Measurements from ENCODE around the gene CAPZA1. TPM values are rescaled to one million over a fixed set of nuclear protein-coding genes. Genes with fewer than 3 reads are reported as not detected.

Gene CAPZA1
- total and polyA plus RNA-seq, 10 of the 15 experiments (the other 5 are each of a cell fraction or from before 2014, with no cell fraction given): 187 to 886 (median 278) TPM

DNA sequence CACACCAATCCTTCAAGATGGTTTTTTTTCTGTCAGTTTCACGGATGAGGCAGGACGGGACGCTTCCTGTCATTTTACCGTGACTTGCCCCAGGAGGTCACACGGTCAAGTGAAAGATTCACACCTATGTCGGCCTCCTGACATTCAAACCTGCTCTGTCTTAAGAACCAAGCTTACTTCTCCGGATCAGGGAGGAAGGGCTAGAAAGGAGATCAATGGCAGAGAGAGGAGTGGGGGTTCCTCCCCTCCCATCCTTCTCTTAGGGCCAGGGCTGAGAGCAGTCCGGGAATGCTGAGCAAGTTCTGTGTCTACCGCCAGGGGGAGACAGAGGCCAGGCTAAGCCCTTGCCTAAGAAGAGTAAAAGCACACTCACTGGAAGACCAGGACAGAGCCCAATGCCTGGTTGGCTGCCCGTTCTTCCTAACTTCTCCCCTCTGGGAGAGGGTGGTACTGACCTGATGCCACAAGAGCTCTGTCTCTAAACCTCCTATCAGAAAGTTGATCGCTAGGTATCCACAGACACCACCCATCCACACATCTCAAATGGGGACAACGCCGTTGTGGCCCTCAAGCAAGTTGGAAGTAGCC, 96.6 kb downstream of the CAPZA1 start (continued):
- TF ChIP-seq, protein P1, sequence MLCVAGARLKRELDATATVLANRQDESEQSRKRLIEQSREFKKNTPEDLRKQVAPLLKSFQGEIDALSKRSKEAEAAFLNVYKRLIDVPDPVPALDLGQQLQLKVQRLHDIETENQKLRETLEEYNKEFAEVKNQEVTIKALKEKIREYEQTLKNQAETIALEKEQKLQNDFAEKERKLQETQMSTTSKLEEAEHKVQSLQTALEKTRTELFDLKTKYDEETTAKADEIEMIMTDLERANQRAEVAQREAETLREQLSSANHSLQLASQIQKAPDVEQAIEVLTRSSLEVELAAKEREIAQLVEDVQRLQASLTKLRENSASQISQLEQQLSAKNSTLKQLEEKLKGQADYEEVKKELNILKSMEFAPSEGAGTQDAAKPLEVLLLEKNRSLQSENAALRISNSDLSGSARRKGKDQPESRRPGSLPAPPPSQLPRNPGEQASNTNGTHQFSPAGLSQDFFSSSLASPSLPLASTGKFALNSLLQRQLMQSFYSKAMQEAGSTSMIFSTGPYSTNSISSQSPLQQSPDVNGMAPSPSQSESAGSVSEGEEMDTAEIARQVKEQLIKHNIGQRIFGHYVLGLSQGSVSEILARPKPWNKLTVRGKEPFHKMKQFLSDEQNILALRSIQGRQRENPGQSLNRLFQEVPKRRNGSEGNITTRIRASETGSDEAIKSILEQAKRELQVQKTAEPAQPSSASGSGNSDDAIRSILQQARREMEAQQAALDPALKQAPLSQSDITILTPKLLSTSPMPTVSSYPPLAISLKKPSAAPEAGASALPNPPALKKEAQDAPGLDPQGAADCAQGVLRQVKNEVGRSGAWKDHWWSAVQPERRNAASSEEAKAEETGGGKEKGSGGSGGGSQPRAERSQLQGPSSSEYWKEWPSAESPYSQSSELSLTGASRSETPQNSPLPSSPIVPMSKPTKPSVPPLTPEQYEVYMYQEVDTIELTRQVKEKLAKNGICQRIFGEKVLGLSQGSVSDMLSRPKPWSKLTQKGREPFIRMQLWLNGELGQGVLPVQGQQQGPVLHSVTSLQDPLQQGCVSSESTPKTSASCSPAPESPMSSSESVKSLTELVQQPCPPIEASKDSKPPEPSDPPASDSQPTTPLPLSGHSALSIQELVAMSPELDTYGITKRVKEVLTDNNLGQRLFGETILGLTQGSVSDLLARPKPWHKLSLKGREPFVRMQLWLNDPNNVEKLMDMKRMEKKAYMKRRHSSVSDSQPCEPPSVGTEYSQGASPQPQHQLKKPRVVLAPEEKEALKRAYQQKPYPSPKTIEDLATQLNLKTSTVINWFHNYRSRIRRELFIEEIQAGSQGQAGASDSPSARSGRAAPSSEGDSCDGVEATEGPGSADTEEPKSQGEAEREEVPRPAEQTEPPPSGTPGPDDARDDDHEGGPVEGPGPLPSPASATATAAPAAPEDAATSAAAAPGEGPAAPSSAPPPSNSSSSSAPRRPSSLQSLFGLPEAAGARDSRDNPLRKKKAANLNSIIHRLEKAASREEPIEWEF (IDR thresholded peaks at IDR 0.05; ENCODE audit: insufficient replicate concordance, low read depth, low read length): no peak
- TF ChIP-seq RB1 (IDR thresholded peaks at IDR 0.05; ENCODE audit: borderline replicate concordance): 0 out of 2 replicates have a peak, but pooled peaks have one; percentile 69
- no peak for TF ChIP-seq SMAD1 (IDR thresholded peaks at IDR 0.05; ENCODE audit: low read depth, partially characterized antibody)
- TF ChIP-seq FOS (IDR thresholded peaks at IDR 0.05; ENCODE audit: borderline replicate concordance, extremely low read depth, insufficient read length): no peak
- no peak for TF ChIP-seq ETV6 (conservative IDR thresholded peaks at IDR 0.05 in 1 of 2, IDR thresholded peaks at IDR 0.05 in 1 of 2; ENCODE audit: borderline replicate concordance in 1 of 2, low read depth in 1 of 2)
- peak; percentile 61; the same call in 1 of the 2 replicates for TF ChIP-seq YY1 (IDR thresholded peaks at IDR 0.05; ENCODE audit: low read depth, low read length)
- TF ChIP-seq HDAC6 (IDR thresholded peaks at IDR 0.05; ENCODE audit: unreplicated experiment): no peak
- TF ChIP-seq LARP7 (IDR thresholded peaks at IDR 0.05): 0 out of 2 replicates have a peak, but pooled peaks have one; percentile 33
- TF ChIP-seq MEF2A (IDR thresholded peaks at IDR 0.05; ENCODE audit: insufficient read depth, low read depth, low read length): no peak
- no peak for TF ChIP-seq ZBTB11 (CRISPR knock-in tag; IDR thresholded peaks at IDR 0.05)
- no peak for TF ChIP-seq CHD1 (IDR thresholded peaks at IDR 0.05; ENCODE audit: low read depth, low read length)
- no peak for TF ChIP-seq ZZZ3 (IDR thresholded peaks at IDR 0.05; ENCODE audit: control insufficient read depth, insufficient read length, low read depth)
- no peak for TF ChIP-seq ZBED1 (IDR thresholded peaks at IDR 0.05; ENCODE audit: borderline replicate concordance)
- no peak for TF ChIP-seq BHLHE40 (IDR thresholded peaks at IDR 0.05; ENCODE audit: borderline replicate concordance in 1 of 2, low read depth in 2 of 2, low read length in 1 of 2)
- TF ChIP-seq, protein P2, sequence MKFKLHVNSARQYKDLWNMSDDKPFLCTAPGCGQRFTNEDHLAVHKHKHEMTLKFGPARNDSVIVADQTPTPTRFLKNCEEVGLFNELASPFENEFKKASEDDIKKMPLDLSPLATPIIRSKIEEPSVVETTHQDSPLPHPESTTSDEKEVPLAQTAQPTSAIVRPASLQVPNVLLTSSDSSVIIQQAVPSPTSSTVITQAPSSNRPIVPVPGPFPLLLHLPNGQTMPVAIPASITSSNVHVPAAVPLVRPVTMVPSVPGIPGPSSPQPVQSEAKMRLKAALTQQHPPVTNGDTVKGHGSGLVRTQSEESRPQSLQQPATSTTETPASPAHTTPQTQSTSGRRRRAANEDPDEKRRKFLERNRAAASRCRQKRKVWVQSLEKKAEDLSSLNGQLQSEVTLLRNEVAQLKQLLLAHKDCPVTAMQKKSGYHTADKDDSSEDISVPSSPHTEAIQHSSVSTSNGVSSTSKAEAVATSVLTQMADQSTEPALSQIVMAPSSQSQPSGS (IDR thresholded peaks at IDR 0.05; ENCODE audit: low read length): no peak
- TF ChIP-seq CEBPB (IDR thresholded peaks at IDR 0.05; ENCODE audit: borderline replicate concordance in 1 of 2, low read depth in 2 of 2, low read length in 2 of 2): no peak
- TF ChIP-seq ZNF274 (IDR thresholded peaks at IDR 0.05; ENCODE audit: insufficient read depth, insufficient read length): no peak
- no peak for TF ChIP-seq NFYA (IDR thresholded peaks at IDR 0.05; ENCODE audit: borderline replicate concordance, low read depth, low read length)
- no peak for TF ChIP-seq EP300 (IDR thresholded peaks at IDR 0.05; ENCODE audit: borderline replicate concordance in 1 of 2, control insufficient read depth in 1 of 2, low read depth in 2 of 2, low read length in 2 of 2)
- TF ChIP-seq PML (IDR thresholded peaks at IDR 0.05; ENCODE audit: low read length): no peak
